RWPE2 (cell line): ENCODE data around the gene SLC15A2.

Experiments
- ATAC-seq: fragments of 200-7000 bp; cut with Tn5 transposase; 3 replicates; pipeline ENCODE4 v1.9.1; 2021; ENCODE audit warnings: low read depth
- DNase-seq: peaks from one replicate; pipeline ENCODE4 v3.0.0-alpha.2; 2020; ENCODE audit warnings: low spot score
- H3K27ac ChIP-seq: fragments of 450-650 bp; 2 replicates; pipeline ENCODE4 v1.5.1; 2017; ENCODE audit warnings: mild to moderate bottlenecking; ENCODE audit not compliant: poor library complexity, severe bottlenecking
- H3K27me3 ChIP-seq: fragments of 250-450 bp; sonication (Bioruptor Pico); 2 replicates; pipeline ENCODE4 v1.5.1; 2021; ENCODE audit warnings: mild to moderate bottlenecking, moderate library complexity; ENCODE audit not compliant: insufficient read depth, poor library complexity, severe bottlenecking
- H3K36me3 ChIP-seq: fragments of 250-450 bp; sonication (Bioruptor Pico); 2 replicates; pipeline ENCODE4 v1.5.1; 2020; ENCODE audit warnings: low read depth, mild to moderate bottlenecking, moderate library complexity
- H3K4me1 ChIP-seq: fragments of 250-450 bp; sonication (Bioruptor Pico); 2 replicates; pipeline ENCODE4 v1.5.1; 2021; ENCODE audit warnings: mild to moderate bottlenecking, moderate library complexity; ENCODE audit not compliant: insufficient read depth, poor library complexity, severe bottlenecking
- H3K4me3 ChIP-seq: fragments of 250-450 bp; sonication (Bioruptor Pico); 2 replicates; pipeline ENCODE4 v1.5.1; 2021; ENCODE audit warnings: mild to moderate bottlenecking, moderate library complexity; ENCODE audit not compliant: severe bottlenecking
- H3K9me3 ChIP-seq: fragments of 250-450 bp; sonication (Bioruptor Pico); 2 replicates; pipeline ENCODE4 v1.5.1; 2021; ENCODE audit warnings: mild to moderate bottlenecking, moderate library complexity; ENCODE audit not compliant: severe bottlenecking
- TF ChIP-seq, protein P1 (sequence below): fragments of 450-650 bp; IDR thresholded peaks from one replicate; pipeline ENCODE4 v1.5.1; 2017; ENCODE audit warnings: mild to moderate bottlenecking, moderate library complexity; ENCODE audit not compliant: poor library complexity, severe bottlenecking

The SLC15A2 gene

DNA sequence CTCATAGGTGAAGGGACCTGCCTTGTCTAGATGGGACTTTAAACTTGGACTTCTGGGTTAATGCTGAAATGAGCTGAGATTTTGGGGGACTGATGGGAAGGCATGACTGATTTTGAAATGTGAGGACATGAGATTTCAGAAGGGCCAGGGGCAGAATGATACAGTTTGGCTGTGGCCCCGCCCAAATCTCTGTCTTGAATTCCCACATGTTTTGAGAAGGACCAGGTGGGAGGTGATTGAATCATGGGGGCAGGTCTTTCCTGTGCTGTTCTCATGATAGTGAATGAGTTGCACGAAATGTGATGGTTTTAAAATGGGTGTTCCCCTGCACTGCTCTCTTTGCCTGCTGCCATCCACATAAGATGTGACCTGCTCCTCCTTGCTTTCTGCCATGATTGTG is 85.0 kb downstream of the SLC15A2 start:
- no peaks in the 10 kb centered on the region for H3K36me3 ChIP-seq
- peaks cover 29% of the 10 kb centered on the region for H3K4me1 ChIP-seq
- H3K9me3 ChIP-seq: peaks cover 3% of the 10 kb centered on the region
- ATAC-seq (no peak; the same call in 2 of the 3 replicates), DNase-seq (no peak)
- TF ChIP-seq, protein P1, sequence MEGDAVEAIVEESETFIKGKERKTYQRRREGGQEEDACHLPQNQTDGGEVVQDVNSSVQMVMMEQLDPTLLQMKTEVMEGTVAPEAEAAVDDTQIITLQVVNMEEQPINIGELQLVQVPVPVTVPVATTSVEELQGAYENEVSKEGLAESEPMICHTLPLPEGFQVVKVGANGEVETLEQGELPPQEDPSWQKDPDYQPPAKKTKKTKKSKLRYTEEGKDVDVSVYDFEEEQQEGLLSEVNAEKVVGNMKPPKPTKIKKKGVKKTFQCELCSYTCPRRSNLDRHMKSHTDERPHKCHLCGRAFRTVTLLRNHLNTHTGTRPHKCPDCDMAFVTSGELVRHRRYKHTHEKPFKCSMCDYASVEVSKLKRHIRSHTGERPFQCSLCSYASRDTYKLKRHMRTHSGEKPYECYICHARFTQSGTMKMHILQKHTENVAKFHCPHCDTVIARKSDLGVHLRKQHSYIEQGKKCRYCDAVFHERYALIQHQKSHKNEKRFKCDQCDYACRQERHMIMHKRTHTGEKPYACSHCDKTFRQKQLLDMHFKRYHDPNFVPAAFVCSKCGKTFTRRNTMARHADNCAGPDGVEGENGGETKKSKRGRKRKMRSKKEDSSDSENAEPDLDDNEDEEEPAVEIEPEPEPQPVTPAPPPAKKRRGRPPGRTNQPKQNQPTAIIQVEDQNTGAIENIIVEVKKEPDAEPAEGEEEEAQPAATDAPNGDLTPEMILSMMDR: no peak
- H3K4me3 ChIP-seq: no peak overlapping the region
- H3K27me3 ChIP-seq: no peaks in the 10 kb centered on the region
- H3K27ac ChIP-seq: peak overlapping the region; percentile 72

DNA sequence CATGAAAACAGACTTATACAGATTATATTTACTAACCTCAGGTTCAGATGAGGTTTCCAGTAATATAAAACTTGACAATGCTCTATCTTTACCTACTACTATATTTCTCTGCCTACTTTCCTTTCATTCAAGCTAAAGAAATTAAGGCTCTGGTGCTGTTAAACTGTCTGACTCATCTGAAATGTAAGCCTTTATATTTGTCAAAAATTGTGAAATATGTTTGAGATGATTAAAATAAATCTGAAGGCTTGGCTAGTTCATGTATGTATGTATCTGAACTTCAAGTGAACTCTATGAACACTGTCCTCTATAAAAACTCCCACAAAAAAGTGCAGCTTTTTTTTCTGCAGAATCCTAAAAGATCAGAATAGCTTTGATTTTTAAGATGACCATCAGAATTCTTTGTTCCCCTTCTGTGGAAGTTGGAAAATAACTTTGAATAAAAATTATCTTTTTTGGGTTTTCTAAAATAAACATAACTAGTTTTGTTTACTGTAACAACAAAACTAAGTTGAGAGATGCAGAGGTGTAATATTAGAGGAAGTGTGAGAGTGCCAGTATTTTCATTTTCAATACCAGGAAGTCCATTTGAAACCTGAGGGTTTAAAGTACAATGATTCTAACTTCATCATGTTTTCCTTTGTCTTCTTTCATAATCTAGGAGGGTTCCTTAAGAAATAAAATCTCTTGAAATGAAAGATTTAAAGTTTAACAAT is 85.7 kb downstream of the SLC15A2 start:
- H3K4me3 ChIP-seq: no peak overlapping the region
- TF ChIP-seq, protein P1: no peak
- peaks cover 5% of the 10 kb centered on the region for H3K9me3 ChIP-seq
- no peaks in the 10 kb centered on the region for H3K36me3 ChIP-seq
- H3K4me1 ChIP-seq: peaks cover 24% of the 10 kb centered on the region
- DNase-seq (no peak), ATAC-seq (peak; percentile 86)
- no peaks in the 10 kb centered on the region for H3K27me3 ChIP-seq
- H3K27ac ChIP-seq: peak overlapping the region; percentile 72

DNA sequence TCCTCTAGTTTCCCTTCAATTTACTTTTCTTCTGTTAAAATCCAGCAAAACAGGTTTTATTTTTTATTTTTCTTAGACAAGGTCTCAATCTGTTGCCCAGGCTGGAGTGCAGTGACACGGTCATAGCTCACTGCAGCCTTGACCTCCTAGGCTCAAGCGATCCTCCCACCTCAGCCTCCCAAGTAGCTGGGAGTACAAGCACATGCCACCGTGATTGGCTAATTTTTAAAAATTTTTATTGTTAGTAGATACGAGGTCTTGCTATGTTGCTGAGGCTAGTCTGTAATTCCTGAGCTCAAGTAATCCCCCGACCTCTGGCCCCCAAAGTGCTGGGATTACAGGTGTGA is 86.2 kb downstream of the SLC15A2 start:
- Histone ChIP-seq H3K4me1 (peaks cover 19% of the 10 kb centered on the region), H3K27ac (peak overlapping the region; percentile 72), H3K36me3 (no peaks in the 10 kb centered on the region), H3K9me3 (peaks cover 5% of the 10 kb centered on the region), H3K27me3 (no peaks in the 10 kb centered on the region), H3K4me3 (no peak overlapping the region)
- TF ChIP-seq, protein P1: no peak
- ATAC-seq: no peak
- DNase-seq: no peak

DNA sequence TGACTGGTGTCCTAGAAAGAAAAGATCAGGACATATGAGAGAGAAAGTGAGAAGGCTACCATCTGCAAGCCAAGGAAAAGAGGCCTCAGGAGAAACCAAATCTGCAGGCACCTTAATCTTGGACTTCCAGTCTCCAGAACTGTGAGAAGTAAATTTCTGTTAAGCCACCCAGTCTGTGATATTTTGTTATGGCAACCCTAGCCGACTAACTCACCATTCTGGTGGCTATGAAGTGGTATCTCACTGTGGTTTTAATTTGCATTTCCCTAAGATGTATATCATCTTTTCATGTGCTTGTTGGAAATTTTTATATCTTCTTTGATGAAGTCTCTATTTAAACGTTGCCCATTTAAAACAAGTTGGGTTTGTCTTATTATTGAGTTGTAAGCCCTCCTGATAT is 87.3 kb downstream of the SLC15A2 start:
- no peak for DNase-seq
- no peak for ATAC-seq

DNA sequence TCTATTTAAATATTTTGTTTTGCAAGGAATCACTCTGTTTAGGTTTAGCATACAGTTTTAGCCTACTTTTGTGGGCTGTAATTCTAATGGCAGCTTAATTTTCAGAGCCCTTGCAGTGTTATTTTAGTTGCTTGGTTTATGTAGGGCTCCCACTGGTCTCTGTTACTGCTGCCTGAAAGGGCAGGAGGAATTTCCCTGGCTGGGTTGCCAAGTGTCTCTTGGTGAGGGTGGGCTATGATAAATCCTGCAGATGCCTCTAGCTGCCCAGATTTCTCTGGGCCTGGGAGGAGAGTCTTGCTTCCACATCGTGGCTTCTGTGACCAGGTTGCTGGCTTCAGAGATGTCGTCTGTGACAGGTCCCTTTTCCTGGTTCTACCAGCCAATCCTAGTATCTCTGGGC is 91.6 kb downstream of the SLC15A2 start:
- no peak for ATAC-seq
- H3K4me1 ChIP-seq: peaks cover under 1% of the 10 kb centered on the region
- DNase-seq: no peak
- H3K27me3 ChIP-seq: no peaks in the 10 kb centered on the region
- H3K4me3 ChIP-seq: no peak overlapping the region
- TF ChIP-seq, protein P1: no peak
- no peak overlapping the region for H3K27ac ChIP-seq
- peaks cover 5% of the 10 kb centered on the region for H3K9me3 ChIP-seq
- H3K36me3 ChIP-seq: no peaks in the 10 kb centered on the region

More for the DNA sequence above, 87.3 kb downstream of the SLC15A2 start:
- Histone ChIP-seq H3K27me3 (no peaks in the 10 kb centered on the region), H3K4me1 (peaks cover 16% of the 10 kb centered on the region), H3K9me3 (peaks cover 5% of the 10 kb centered on the region), H3K27ac (no peak overlapping the region), H3K36me3 (no peaks in the 10 kb centered on the region), H3K4me3 (no peak overlapping the region)
- TF ChIP-seq, protein P1: no peak
